IMR-90 (cell line): Measurements from ENCODE around the gene REXO1. TPM values are rescaled to one million over a fixed set of nuclear protein-coding genes. Genes with fewer than 3 reads are reported as not detected.

Experiments
- ATAC-seq: fragments of 200-7000 bp; cut with Tn5 transposase; 2 replicates; pipeline ENCODE4 v1.9.1; 2020; ENCODE audit warnings: low read depth, mild to moderate bottlenecking, moderate library complexity
- BruUV-seq: library from RNA; stranded (reverse); fragments of 400-500 nt; replicated peaks from 2 replicates; lab custom pipeline; 2021; lab: Mats Ljungman, UMichigan
- CTCF ChIA-PET: fragments of 300-600 bp; formaldehyde crosslinking; extraction: SDS; loops from one replicate; lab custom pipeline; 2021; ENCODE audit warnings: antibody characterized with exemption; lab: Yijun Ruan, JAX
- POLR2A ChIA-PET: fragments of 300-600 bp; sonication (Branson Sonifier 250); formaldehyde crosslinking; loops from one replicate; lab custom pipeline; 2022; ENCODE audit warnings: antibody characterized with exemption; ENCODE audit not compliant: unreplicated experiment; lab: Charles Lee
- DNase-seq: peaks from one replicate; pipeline ENCODE4 v3.0.0; 2013
- H2AFZ ChIP-seq: replicated peaks from 2 replicates; pipeline ENCODE3; 2013; ENCODE audit warnings: low read length, mild to moderate bottlenecking; ENCODE audit not compliant: poor library complexity
- H2AK5ac ChIP-seq: 2 replicates; pipeline ENCODE4 v1.6.1; 2013; ENCODE audit warnings: low read depth, low read length, inconsistent platforms
- H2AK9ac ChIP-seq: replicated peaks from 2 replicates; pipeline ENCODE3; 2013; ENCODE audit warnings: mild to moderate bottlenecking, low read depth, low read length, moderate library complexity; ENCODE audit not compliant: poor library complexity
- H2BK120ac ChIP-seq: 2 replicates; pipeline ENCODE4 v1.6.1; 2013; ENCODE audit warnings: low read depth, low read length, inconsistent platforms
- H2BK15ac ChIP-seq: 3 replicates; pipeline ENCODE4 v1.6.1; 2013; ENCODE audit warnings: low read depth, low read length, inconsistent platforms
- H2BK20ac ChIP-seq: 2 replicates; pipeline ENCODE4 v1.6.1; 2013; ENCODE audit warnings: low read depth, mild to moderate bottlenecking, inconsistent platforms, low read length, moderate library complexity
- H2BK5ac ChIP-seq: 2 replicates; pipeline ENCODE4 v1.6.1; 2013; ENCODE audit warnings: mild to moderate bottlenecking, low read depth, low read length, inconsistent platforms; ENCODE audit not compliant: poor library complexity, severe bottlenecking
- H3K14ac ChIP-seq: replicated peaks from 2 replicates; pipeline ENCODE4 v1.6.1; 2013; ENCODE audit warnings: low read depth, low read length, inconsistent platforms
- H3K18ac ChIP-seq: 2 replicates; pipeline ENCODE4 v1.6.1; 2013; ENCODE audit warnings: low read depth, low read length, control low read depth
- H3K23ac ChIP-seq: 2 replicates; pipeline ENCODE4 v1.6.1; 2013; ENCODE audit warnings: low read depth, low read length, inconsistent platforms
- H3K27ac ChIP-seq: 2 replicates; pipeline ENCODE4 v1.5.1; 2013; ENCODE audit warnings: mild to moderate bottlenecking, control low read depth, low read length; ENCODE audit not compliant: insufficient read depth
- H3K27me3 ChIP-seq: 2 replicates; pipeline ENCODE4 v1.6.1; 2013; ENCODE audit warnings: low read length; ENCODE audit not compliant: control insufficient read depth, insufficient read depth
- H3K36me3 ChIP-seq: 2 replicates; pipeline ENCODE4 v1.6.1; 2013; ENCODE audit warnings: low read length, mixed read lengths; ENCODE audit not compliant: control insufficient read depth, insufficient read depth
- H3K4ac ChIP-seq: 2 replicates; pipeline ENCODE4 v1.6.1; 2013; ENCODE audit warnings: low read depth, low read length, inconsistent platforms
- H3K4me1 ChIP-seq: 2 replicates; pipeline ENCODE4 v1.6.1; 2013; ENCODE audit warnings: low read length, mixed read lengths; ENCODE audit not compliant: control insufficient read depth, insufficient read depth
- H3K4me2 ChIP-seq: 2 replicates; pipeline ENCODE4 v1.6.1; 2013; ENCODE audit warnings: low read depth, mild to moderate bottlenecking, control low read depth, low read length, moderate library complexity
- H3K4me3 ChIP-seq: 2 replicates; pipeline ENCODE4 v1.5.1; 2013; ENCODE audit warnings: low read depth, mild to moderate bottlenecking, control low read depth, low read length, moderate library complexity; ENCODE audit not compliant: insufficient read depth
- H3K56ac ChIP-seq: 2 replicates; pipeline ENCODE4 v1.6.1; 2013; ENCODE audit warnings: low read length, inconsistent platforms; ENCODE audit not compliant: insufficient read depth; ENCODE audit errors: extremely low read depth
- H3K79me1 ChIP-seq, 2 experiments: 2 replicates each; pipeline ENCODE4 v1.6.1; 2013; ENCODE audit warnings: low read length in 2 of 2, inconsistent platforms in 1 of 2, low read depth in 1 of 2
- H3K9ac ChIP-seq: 2 replicates; pipeline ENCODE4 v1.6.1; 2013; ENCODE audit warnings: low read depth, low read length, control low read depth
- H3K9me1 ChIP-seq: 2 replicates; pipeline ENCODE4 v1.6.1; 2013; ENCODE audit warnings: low read length, inconsistent platforms; ENCODE audit not compliant: insufficient read depth
- H3K9me3 ChIP-seq: 2 replicates; pipeline ENCODE4 v1.6.1; 2013; ENCODE audit warnings: low read length; ENCODE audit not compliant: control insufficient read depth, insufficient read depth
- H4K20me1 ChIP-seq: 2 replicates; pipeline ENCODE4 v1.6.1; 2013; ENCODE audit warnings: low read length, inconsistent platforms; ENCODE audit not compliant: insufficient read depth
- H4K5ac ChIP-seq: 2 replicates; pipeline ENCODE4 v1.6.1; 2013; ENCODE audit warnings: mild to moderate bottlenecking, low read depth, low read length, control low read depth
- H4K8ac ChIP-seq, 2 experiments: 2 replicates each; pipeline ENCODE4 v1.6.1; 2013; ENCODE audit warnings: low read depth in 2 of 2, low read length in 2 of 2, control low read depth in 1 of 2, inconsistent platforms in 1 of 2
- H4K91ac ChIP-seq: 2 replicates; pipeline ENCODE4 v1.6.1; 2013; ENCODE audit warnings: low read depth, low read length, inconsistent platforms; ENCODE audit not compliant: insufficient read depth
- BHLHE40 ChIP-seq: fragments of 150-350 bp; IDR thresholded peaks from 2 replicates; pipeline ENCODE4 v1.6.1; 2016; ENCODE audit warnings: mild to moderate bottlenecking, low read depth, low read length
- CEBPB ChIP-seq: IDR thresholded peaks from 2 replicates; pipeline ENCODE4 v1.6.1; 2012; ENCODE audit warnings: low read depth, low read length, improper control_type of control experiment
- CHD1 ChIP-seq: IDR thresholded peaks from 2 replicates; pipeline ENCODE4 v1.6.1; 2012; ENCODE audit warnings: low read depth, low read length, improper control_type of control experiment
- CTCF ChIP-seq: conservative IDR thresholded peaks from 2 replicates; pipeline ENCODE4 v1.5.1; 2012; ENCODE audit warnings: mild to moderate bottlenecking, low read depth, low read length, improper control_type of control experiment
- ELK1 ChIP-seq: fragments of 150-350 bp; IDR thresholded peaks from 2 replicates; pipeline ENCODE4 v1.6.1; 2016; ENCODE audit warnings: low read depth, mild to moderate bottlenecking, low read length, moderate library complexity, borderline replicate concordance
- FOS ChIP-seq: fragments of 150-350 bp; IDR thresholded peaks from 2 replicates; pipeline ENCODE4 v1.6.1; 2016; ENCODE audit warnings: low read depth, low read length
- MAFK ChIP-seq: IDR thresholded peaks from 2 replicates; pipeline ENCODE4 v1.6.1; 2012; ENCODE audit warnings: low read depth, low read length, improper control_type of control experiment
- MAZ ChIP-seq: IDR thresholded peaks from 2 replicates; pipeline ENCODE4 v1.6.1; 2012; ENCODE audit warnings: low read depth, mild to moderate bottlenecking, low read length, improper control_type of control experiment, moderate library complexity, borderline replicate concordance
- MXI1 ChIP-seq: IDR thresholded peaks from 2 replicates; pipeline ENCODE4 v1.6.1; 2012; ENCODE audit warnings: low read depth, mild to moderate bottlenecking, low read length, moderate library complexity, borderline replicate concordance
- NFE2L2 ChIP-seq: fragments of 150-350 bp; IDR thresholded peaks from 2 replicates; pipeline ENCODE4 v1.6.1; 2016; ENCODE audit warnings: low read depth, mild to moderate bottlenecking, low read length
- POLR2A ChIP-seq: IDR thresholded peaks from 2 replicates; pipeline ENCODE4 v1.6.1; 2012; ENCODE audit warnings: mild to moderate bottlenecking, low read depth, low read length
- RAD21 ChIP-seq: IDR thresholded peaks from 2 replicates; pipeline ENCODE4 v1.6.1; 2012; ENCODE audit warnings: low read length, improper control_type of control experiment
- RCOR1 ChIP-seq: IDR thresholded peaks from 2 replicates; pipeline ENCODE4 v1.6.1; 2012; ENCODE audit warnings: mild to moderate bottlenecking, low read length, improper control_type of control experiment; ENCODE audit not compliant: insufficient replicate concordance
- RFX5 ChIP-seq: IDR thresholded peaks from 2 replicates; pipeline ENCODE4 v1.8.0; 2012; ENCODE audit warnings: low read depth, mild to moderate bottlenecking, low read length, moderate library complexity
- SMC3 ChIP-seq: fragments of 150-350 bp; IDR thresholded peaks from 2 replicates; pipeline ENCODE4 v1.6.1; 2016; ENCODE audit warnings: low read depth, mild to moderate bottlenecking, antibody characterized with exemption, low read length, moderate library complexity
- USF2 ChIP-seq: fragments of 150-350 bp; IDR thresholded peaks from 2 replicates; pipeline ENCODE4 v1.6.1; 2017; ENCODE audit warnings: mild to moderate bottlenecking, antibody characterized with exemption, low read length, low read depth
- WGBS, 2 experiments: methylation state at CpG; one replicate each; pipeline versions ENCODE4 v1.1.5 to v1.1.7; 2013; ENCODE audit warnings: missing lambda C conversion rate in 2 of 2; ENCODE audit not compliant: insufficient read length in 1 of 2; ENCODE audit errors: extremely low coverage in 2 of 2; 5-methylcytosine and 5-hydroxymethylcytosine counted together
- dilution Hi-C: fragments of 300-500 bp; cut with HindIII; formaldehyde crosslinking; loops from one replicate; pipeline ENCODE4 v1.14.3; 2018; ENCODE audit warnings: low sequenced_read_pairs; ENCODE audit not compliant: unreplicated experiment
- in situ Hi-C: fragments of 300-500 bp; cut with MboI; formaldehyde crosslinking; loops from 3 replicates; pipeline ENCODE4 v1.14.3; 2019; ENCODE audit warnings: low sequenced_read_pairs, inconsistent platforms, mixed read lengths
- intact Hi-C: fragments of 100-400 bp; cut with micrococcal nuclease; formaldehyde crosslinking; loops from 2 replicates; pipeline ENCODE4 v1.10.0; 2022
- polyA plus RNA-seq, 3 experiments: library from polyadenylated mRNA; depleted of rRNA; stranded (reverse); fragments of >200 nt; gene quantifications; 2 replicates each; pipeline ENCODE4 v1.2.3, GENCODE V29; 2012; ENCODE audit warnings: low replicate concordance in 1 of 3
- total RNA-seq: library from RNA; depleted of rRNA; stranded (reverse); fragments of >200 nt; gene quantifications from 2 replicates; pipeline ENCODE4 v1.2.3, GENCODE V29; 2012

Gene REXO1
- total and polyA plus RNA-seq, 2 of the 4 experiments (the other 2 are of a cell fraction), result 1.4 to 63.7 TPM

- Histone ChIP-seq H3K23ac (no peak overlapping the region), H3K4me1 (no peaks in the 10 kb centered on the region), H2AFZ (no peak overlapping the region), H2BK15ac (no peak overlapping the region), H3K4me2 (no peak overlapping the region), H2BK5ac (no peak overlapping the region), H3K36me3 (no peaks in the 10 kb centered on the region), H4K20me1 (no peaks in the 10 kb centered on the region), H3K9me1 (no peaks in the 10 kb centered on the region), H3K9ac (no peak overlapping the region), H3K14ac (no peak overlapping the region), H3K27ac (no peak overlapping the region), H4K91ac (no peak overlapping the region), H3K4ac (no peak overlapping the region), H4K5ac (no peak overlapping the region), H2BK120ac (no peak overlapping the region), H3K56ac (no peak overlapping the region), H3K9me3 (peaks cover 18% of the 10 kb centered on the region), H2AK9ac (no peak overlapping the region), H3K4me3 (no peak overlapping the region), H2BK20ac (no peak overlapping the region), H2AK5ac (no peak overlapping the region), H3K18ac (no peak overlapping the region), H3K27me3 (peaks cover 40% of the 10 kb centered on the region), H4K8ac (no peak overlapping the region), H3K79me1 (no peaks in the 10 kb centered on the region)
- in situ Hi-C loops (loop anchor here (25.0 kb wide), 1 partner anchor 248 kb away; no protein-coding TSS in a partner anchor), intact Hi-C loops (no loop called here), dilution Hi-C loops (no loop called here)
- ATAC-seq, result no peak
- TF ChIP-seq RCOR1 (no peak), MAFK (no peak), CTCF (no peak), FOS (no peak), MXI1 (no peak), ELK1 (no peak), RFX5 (no peak), NFE2L2 (no peak), CEBPB (no peak), MAZ (no peak), USF2 (no peak), RAD21 (no peak), POLR2A (no peak), BHLHE40 (no peak), CHD1 (no peak), SMC3 (no peak)
- WGBS, 2 experiments, result 86% methylated on average over 11 of the region's 19 CpGs; no CpG with 5 or more reads in 1 of the 2 experiments
- no peak for DNase-seq
- CTCF ChIA-PET, result interaction anchor here (0.6 kb wide), 1 partner anchor 9 kb away, joined by 3 read pairs; no protein-coding TSS in a partner anchor
- POLR2A ChIA-PET, result interaction anchor here (0.6 kb wide), 1 partner anchor 34 kb away, joined by 4 read pairs; no protein-coding TSS in a partner anchor
- no TSS peak for BruUV-seq
Measured at GRCh38 chr19:1785310-1785709, 63.0 kb downstream of the REXO1 start.
